CD4-positive, alpha-beta T cell treated with Interferon alpha-2 for 1 hour (primary cell): ENCODE measurements around the gene PRKAG3.
"Not testable (repeated sequence)": the region's sequence is repeated elsewhere in the genome, so short reads cannot be mapped to it uniquely, and the experiment has no call there.

ENCODE experiments used
- DNase-seq, 2 donors: peaks; one replicate each; pipeline ENCODE4 v3.0.0-alpha.2; 2020 to 2022

Gene PRKAG3

DNA sequence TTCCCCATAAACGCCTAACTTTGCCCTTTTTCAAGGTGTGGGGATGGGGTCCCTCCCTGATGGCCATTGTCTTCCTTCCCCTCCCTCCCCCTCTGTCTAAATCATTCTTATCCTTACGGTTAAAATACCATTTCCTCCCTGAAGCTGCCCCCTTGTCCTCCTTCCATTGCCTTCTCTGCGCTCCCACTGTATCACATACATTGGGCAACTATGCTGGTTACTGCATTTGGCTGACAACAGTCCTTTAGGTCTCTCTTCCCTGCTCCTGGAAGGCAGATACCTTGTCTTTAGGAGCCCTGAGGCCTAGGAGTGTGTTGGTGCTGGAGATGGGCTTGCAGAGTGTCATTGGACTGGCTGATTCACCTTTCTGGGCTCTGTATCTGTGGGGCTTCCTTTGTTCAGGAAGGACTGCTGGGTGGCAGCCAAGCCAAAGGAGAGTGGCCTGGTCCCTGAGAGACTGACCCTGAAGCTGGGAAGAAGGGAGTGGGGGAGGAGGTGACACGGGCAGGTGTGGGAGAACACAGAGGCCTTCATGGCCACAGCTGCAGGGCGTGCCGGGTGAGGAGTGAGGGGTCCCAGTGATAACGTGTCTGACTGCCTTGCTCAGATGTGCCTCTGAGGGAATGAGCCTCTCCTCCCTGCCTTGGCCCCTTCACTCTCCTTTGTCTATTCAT lies 30.2 kb upstream of the PRKAG3 start:
- no peak for DNase-seq

DNA sequence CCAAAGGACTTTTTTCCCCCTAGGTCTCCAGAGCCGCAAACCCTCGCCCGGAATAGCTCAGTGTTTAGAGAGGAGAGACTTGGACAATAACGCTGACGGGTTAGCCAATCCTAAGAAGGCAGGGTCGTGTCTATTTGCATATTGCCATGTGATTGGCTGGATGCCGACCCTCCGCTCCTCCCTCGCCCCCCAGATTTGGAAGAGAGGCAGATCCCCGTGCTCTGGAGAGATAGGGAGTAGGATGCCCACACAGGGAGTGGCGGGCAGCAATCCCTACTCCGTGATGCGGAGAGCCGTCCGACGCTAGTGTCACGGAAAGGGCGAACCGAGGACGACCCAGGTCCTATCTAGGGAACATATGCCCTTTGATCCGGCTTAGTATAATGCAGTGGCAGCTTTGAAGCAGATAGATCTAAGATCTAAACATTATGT lies 29.4 kb upstream of the PRKAG3 start:
- no peak for DNase-seq

DNA sequence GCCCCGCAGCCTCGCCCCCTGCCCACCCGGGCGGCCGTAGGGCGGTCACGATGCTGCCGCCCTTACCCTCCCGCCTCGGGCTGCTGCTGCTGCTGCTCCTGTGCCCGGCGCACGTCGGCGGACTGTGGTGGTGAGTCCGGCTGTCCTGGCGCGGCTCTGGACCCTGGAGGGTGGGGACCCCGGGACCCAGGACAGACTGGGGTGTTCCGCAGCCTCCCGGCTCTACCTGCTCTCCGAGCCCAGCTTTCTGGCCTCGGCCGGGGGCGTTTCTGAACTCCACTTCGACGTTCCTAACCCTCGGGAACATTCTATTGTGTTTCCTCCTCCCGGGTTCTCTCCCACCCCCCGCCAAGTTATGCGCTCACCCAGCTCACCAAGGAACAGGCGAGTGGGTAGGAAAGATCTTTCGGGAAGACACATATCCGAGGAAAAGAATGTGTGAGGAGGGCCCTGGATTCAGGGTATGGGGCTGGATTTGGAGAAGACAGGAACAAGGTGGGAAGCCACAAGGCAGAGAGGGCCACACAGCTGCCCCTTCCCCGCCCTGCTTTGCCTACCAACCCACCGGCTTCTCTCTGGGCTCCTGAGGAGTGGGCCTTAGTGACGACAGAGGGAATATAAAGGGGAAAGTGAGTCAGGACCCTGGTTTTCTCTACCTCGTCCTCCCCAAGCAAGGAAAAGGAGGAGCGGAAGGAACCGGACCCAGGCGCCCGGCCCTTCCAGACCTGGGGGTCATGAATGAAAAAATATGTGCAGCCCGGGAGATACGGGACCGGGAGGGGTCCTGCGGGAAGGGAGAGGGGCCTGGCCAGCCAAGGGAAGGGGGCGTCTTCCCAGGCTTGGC lies 28.6 kb upstream of the PRKAG3 start:
- no peak for DNase-seq

DNA sequence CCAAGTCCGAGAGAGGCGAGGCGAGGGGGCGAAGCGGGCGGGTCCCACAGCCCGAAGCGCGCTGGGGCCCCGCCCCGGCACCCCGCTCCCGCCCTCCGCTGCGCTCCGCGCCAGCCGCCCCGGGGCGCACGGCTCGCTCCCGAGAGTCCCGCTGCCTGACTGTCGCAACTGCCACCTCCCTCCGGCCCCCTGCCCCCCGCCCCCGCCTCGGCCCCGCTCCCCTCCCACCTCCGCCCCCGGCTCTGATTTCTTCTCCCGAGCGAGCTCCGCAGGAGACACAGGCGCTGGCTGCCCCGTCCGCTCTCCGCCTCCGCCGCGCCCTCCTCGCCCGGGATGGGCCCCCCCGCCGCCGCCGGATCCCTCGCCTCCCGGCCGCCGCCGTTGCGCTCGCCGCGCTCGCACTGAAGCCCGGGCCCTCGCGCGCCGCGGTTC lies 28.0 kb upstream of the PRKAG3 start, which contains the start of gene WNT6:
Gene WNT6 (plus strand): TSS at position 250 of the 432 bp plus-strand sequence. CDS start 233 bp downstream, outside the sequence.
- no peak for DNase-seq

DNA sequence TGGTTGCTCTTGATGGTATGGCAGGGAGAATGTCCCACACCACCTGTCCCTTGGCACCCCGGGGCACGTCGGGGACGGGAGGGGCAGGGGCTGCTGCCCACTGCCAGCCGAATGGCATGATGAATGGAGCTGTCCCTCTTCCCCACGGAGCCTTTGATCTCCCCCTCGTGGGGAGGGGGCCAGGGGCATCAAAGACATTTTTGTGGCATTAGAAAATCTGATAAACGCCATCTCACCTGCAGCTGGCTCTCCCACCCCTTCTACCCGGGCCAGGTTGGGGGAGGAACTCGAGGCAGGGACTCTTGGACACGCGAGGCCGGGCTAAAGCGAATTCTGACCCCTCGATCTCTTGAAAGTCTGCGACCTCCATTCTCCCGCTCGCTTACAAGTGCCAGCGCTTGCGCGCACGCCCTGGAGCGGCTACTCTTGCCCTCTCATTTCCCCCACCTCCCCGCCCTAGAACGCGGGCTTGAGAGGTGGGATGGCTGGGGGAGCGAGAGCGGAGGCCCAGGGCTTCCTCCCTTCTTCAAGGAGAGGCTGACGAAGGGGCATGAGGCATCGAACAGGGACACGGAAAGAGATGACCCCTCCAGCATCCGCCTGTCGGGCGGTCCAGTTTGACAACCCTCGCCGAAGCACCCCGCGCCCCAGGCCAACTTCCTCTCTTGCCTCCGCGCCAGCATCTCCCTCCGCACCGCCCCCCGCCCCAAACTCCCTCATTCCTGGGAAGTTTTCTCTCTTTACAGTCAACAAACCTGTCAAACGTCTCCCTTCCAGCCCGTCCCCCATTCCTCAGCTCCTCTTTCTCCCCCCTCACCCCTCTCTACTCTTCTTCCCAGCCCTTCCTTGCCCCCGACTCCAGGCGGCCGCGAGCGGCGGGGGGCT lies 27.3 kb upstream of the PRKAG3 start:
- no peak for DNase-seq

DNA sequence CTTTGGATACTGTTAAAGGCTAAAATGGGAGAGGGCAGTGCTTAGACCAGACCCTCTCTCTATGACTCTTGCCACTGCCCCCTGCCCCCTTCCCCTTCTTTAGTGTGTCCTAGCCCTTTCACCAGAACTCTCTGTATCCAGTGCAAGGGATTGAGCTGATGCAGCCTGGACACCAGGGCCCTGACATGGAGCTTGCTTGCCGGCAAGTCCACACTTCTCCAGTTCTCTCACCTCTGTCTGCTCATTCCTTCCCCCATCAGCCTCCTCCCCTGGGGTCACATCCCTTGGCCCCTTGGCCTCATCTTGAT lies 26.5 kb upstream of the PRKAG3 start:
- DNase-seq, result no peak

DNA sequence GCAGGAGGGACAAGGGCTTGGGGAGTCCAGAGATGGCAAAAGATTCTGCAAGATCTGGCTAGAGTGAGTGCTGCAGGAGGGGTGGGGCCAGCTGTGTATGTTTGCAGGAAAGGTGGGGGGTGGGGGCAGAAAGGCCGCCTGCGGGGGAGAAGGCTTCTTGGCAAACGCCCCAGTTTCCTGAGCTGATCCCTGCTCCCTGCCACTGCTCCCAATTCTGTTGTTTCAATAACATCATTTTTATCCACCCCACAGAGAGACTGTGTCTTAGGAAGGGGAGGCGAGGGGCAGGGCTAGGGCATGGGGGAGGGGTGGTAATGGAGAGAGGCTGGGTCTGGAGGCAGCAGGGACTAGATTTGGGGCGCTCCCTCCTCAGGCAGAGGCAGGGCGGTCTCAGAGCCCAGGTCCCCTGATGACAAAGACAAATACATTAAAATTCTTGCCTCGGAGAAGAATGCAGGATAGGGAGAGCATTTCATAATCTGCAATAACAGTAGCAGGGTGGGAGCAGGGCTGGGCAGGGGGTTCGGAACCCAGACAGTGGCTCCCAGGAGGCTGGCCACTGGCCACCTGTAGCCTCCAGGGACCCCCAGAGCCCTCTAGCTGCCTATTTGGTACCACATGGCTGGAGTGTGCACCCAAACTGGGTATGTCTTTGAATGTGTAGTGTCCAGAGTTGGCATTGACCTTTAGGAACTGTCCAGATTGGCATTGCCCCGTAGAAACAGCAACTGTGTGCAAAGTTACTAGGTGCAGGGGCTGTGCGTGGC lies 26.0 kb upstream of the PRKAG3 start:
- DNase-seq, result no peak

DNA sequence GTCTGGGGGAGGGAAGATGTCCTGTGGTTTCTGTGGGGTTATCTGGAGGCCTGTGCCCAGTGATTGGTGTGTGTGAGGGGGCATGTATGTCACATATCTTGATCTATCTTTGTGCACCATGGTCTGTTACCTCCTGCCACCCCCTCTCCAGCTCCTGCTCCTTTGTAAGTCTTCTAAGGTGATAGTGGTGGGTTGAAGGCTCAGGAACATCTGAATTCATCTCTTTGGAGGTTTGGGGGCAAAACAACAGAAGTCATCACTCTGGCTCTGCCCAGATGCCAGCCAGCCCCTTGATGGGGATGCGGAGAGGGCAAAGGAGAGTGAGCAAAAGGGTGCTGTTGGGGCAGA lies 25.3 kb upstream of the PRKAG3 start:
- no peak for DNase-seq

DNA sequence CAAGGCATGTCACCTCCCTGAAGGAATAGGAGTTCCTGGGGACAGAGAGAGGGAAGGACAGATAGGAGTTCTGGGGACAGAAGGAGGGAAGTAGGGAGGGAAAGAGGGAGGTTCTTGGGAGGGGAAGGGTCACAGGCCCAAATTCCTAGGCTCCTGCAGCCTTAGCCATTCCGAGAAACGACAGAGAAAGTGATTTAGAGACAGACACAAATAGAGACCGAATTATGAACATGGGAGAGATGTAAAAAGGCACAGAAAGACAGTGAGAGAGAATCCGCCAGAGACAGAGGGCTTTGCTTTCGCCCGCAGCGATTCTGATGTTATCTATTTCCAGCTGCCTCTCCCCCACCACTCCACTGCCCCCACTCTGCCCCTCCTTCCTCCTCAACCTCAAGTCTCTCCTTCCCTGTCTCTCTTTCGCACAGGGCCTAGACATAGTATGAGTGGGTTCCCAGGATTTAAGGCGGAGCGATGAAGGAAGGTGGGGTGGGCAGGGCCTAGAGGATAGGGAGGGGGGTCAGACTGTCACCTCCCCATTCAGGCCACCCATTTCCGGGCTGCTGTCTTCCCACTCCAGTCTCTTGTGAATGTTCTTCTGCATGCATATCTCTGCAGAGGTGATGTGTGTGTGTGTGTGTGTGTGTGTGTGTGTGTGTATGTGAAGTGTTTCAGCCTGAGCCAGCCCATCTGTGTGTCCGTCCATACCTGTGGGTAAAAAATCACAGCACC lies 24.7 kb upstream of the PRKAG3 start:
- DNase-seq, result no peak

DNA sequence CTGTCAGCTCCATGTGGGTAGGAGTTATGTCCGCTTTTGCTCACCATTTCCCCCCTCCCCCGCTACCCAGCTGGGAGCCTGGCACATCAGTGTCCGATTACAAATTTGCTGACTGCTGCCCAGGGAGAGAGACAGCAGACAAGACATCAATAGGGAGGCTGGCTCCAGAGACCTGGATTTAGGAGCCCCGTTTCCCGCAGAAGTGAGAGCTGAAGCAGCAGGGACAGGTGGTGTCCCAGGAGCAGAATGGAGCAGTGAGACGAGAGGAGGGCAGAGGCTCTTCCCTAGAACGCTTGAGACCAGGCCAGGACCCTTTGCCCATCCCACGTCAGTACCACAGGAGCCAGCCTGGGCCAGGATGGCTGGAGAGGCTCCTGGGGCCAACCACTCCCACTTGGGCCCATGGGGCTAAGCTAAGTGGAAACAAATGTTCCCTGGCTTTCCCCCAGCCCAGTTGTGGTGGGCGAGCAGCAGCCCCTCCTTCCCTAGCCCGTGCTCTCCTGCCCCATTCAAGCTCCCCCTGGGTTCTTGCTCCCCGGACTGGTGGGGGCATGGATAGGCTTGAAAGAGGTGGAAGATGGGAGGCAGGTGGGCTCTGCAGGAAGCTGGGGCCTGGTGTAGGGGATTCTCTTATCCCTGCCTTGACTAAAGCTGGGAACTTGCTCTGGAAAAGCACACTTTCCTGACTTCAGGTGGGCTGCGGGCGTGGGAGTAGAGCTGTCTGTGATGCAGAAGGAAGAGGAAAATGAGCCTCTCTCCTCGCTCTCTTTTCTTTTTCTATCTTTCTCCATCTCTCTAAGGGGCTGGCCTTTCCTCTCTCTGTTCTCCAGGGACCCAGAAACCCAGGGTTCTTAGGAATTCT lies 23.9 kb upstream of the PRKAG3 start:
- DNase-seq, result no peak

DNA sequence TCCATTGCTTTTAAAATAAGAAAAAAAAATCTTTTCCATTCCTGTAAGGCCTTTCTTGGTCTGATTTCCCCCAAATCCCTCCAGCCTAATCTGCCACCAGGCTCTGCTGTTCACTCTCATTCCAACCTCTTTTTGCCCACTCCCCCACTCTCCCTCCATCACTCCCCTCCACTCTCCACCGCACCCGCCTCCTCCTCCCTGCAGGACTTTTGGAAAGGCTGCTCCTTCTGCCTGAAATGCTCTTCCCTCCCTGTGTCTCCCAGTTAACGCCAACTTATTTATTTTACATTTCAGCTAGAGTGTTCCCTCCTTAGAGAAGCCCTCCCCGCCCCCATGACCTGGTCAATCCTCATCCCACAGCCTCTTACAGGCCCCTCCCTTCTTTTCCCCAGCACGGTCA lies 23.3 kb upstream of the PRKAG3 start:
- no peak for DNase-seq

DNA sequence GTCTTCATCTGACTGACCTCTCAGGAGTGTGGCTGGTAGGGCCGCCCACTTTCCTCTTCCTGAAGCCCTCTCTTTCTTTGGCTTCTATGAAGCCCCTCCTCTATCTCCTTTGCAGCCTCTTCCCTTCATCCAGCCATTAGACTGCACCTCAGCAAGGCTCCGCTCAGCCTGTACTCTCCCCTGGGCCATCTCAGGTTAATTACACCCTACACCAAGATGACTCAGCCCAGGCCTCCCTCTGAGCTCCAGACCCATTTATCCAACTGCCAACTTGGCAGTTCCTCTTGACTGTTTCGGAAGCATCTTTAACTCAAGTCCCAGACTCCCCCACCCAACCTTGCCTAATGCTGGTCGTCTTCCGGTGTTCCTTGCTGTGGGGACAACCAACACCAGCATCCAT lies 22.2 kb upstream of the PRKAG3 start:
- no peak for DNase-seq

DNA sequence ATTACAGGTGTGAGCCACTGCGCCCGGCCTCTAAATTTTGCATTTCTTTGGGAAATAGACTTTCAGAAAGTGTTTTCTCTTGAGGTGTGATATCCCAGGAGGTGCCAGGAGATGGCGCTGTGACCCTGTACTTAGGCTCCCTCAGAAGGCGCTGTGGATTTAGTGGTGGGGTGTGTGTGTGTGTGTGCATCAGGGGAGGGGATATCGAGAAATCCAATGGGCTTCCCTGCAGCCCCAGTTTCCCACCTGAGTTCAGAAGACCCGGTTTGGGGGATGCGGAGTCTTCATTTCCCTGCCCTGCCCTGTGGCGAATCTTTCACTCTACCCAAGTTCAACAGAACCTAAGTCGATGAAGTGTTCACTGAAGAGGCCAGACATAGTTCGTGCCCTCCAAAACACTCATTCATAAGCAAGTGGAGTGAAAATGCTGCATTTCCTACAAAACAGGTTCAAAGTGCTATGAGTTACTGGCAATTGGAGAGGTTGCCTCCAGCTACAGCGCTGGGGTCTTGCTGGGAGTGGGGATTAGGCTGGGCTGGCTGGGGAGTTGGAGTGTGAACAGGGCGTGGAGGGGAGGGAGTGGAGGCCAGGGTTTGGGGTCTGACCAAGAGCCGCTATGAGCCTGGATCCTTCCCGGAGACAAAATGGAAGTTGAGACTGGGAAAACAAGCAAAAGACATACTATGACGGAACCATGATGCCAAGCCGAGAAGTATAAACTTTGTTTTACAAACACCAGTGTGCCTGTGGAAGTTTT lies 21.5 kb upstream of the PRKAG3 start:
- peak; percentile 54 to 70 for DNase-seq

DNA sequence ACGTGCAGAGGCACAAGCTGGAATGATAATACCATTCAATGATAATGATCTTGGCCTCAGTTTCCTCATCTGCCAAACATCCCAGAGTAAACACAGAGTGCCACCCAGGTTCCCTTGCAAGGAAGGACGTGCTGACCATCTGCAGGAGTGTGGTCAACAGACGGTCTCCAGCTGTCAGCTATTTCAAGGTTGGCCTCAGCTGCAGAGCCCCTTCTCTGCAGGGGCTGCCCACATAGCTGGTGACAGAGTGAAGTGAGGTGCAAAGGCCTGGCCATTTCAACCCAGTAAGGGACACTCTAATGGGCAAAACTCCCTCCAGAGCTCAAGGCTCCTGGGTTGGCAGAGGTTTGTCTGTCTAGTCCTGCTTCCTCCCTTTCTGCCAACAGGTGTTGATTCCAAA lies 19.7 kb upstream of the PRKAG3 start:
- DNase-seq, result no peak

DNA sequence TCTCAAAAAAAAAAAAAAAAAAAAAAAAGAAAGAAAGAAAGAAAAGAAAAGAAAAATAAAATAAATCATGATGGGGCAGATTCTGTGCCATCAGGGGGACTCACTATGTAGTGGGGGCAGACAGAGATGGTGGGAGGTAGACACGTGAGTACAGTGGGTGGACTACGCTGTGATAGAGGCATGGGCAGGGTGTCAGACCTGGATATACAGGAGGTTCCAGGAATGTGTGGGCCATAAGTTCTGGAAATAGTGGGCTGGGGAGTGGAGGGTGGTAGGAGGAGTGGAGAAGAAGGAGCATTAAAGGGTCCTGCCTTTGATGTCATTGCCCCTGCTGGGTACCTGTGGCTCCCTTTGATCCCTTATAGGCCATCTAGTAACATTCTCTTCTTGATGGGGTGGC lies 19.2 kb upstream of the PRKAG3 start:
- no peak for DNase-seq

DNA sequence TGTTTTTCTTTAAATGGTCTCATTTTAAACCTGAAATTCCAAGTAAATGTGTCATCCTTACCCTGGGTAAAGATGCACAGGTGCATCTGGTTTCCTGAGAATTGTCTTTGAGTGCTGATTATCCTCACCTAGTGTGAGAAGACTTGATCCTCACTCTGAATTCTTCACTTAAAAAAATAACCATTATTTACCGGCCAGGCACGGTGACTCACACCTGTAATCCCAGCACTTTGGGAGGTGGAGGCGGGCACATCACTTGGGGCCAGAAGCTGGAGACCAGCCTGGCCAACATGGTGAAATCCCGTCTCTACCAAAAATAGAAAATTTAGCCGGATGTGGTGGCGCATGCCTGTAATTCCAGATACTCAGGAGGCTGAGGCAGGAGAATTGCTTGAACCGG lies 18.1 kb upstream of the PRKAG3 start:
- no peak for DNase-seq

DNA sequence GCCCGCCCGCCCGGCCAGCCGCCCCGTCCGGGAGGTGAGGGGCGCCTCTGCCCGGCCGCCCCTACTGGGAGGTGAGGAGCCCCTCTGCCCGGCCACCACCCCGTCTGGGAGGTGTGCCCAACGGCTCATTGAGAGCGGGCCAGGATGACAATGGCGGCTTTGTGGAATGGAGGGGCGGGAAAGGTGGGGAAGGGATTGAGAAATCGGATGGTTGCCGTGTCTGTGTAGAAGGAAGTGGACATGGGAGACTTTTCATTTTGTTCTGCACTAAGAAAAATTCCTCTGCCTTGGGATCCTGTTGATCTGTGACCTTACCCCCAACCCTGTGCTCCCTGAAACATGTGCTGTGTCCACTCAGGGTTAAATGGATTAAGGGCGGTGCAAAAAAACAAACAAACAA lies 15.4 kb upstream of the PRKAG3 start:
- DNase-seq, result not testable (repeated sequence)

DNA sequence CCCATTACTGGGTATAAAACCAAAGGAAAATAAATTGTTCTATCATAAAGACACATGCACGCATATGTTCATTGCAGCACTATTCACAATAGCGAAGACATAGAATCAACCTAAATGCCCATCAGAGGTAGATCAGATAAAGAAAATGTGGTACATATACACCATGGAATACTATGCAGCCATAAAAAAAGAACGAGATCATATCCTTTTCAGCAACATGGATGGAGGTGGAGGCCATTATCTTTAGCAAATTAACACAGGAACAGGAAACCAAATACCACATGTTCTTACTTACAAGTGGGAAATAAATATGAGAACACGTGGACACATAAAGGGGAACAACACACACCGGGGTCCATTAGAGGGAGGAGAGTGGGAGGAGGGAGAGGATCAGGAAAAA lies 12.7 kb upstream of the PRKAG3 start:
- DNase-seq, result not testable (repeated sequence)

DNA sequence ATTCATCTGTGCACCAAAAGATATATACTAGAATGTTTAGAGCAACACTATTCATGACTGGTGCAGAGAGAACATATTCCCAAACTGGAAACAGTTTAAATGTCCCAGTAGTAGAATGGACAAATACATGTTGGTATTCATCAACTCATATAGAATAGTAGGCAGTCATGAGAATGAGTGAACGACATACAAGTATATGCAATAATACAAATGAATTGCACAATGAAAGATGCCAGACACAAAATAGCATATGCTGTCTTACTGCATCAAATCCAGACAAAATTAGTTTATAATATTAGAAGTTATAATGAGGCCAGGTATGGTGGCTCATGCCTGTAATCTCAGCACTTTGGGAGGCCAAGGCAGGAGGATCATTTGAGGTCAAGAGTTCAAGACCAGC lies 8.3 kb upstream of the PRKAG3 start:
- DNase-seq, result no peak

DNA sequence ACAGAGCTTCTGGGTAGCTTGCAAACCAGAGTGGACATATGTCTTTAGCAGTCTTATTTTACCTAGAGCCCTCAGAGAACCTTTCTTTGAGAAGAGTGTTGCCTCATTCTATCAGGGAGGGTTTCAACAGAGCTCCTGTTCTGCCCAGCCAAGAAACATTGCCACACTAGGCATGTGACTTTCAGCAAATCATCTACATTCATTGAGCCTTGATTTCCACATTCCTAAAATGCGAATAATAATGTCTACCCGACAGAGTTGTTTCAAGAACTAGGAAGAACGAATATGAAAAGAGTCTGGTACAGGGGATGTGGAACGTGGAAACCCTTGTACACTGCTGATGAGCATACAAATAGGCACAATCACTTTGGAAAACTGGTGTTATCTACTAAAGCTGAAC lies 7.8 kb upstream of the PRKAG3 start:
- peak in 1 of 2 donors; percentile 16 for DNase-seq
